GM18520 (cell line): ENCODE results near the gene C2orf76.
"Not testable (repeated sequence)": the region's sequence is repeated elsewhere in the genome, so short reads cannot be mapped to it uniquely, and the experiment has no call there.

Experiments used
- ATAC-seq: cut with Tn5 transposase; IDR thresholded peaks from one replicate; pipeline ENCODE4 v1.9.1; 2021; ENCODE audit not compliant: unreplicated experiment

The C2orf76 gene

DNA sequence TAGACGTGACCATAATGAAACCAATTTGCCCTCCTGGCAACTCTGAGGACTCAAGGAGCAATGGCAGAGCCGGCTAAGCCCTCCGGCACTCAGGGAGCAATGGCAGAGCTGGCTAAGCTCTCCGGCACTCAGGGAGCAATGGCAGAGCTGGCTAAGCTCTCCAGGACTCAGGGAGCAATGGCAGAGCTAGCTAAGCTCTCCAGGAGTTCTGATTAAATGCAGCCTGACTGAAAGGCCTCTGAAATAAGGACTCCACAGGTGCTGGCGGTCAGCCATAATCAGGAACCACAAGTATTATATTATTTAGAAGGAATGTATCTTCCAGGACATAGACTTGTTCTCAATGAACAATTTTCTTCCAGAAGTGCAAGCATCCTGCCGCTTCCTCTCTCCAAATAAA lies 65.2 kb downstream of the C2orf76 start:
- ATAC-seq = no peak

DNA sequence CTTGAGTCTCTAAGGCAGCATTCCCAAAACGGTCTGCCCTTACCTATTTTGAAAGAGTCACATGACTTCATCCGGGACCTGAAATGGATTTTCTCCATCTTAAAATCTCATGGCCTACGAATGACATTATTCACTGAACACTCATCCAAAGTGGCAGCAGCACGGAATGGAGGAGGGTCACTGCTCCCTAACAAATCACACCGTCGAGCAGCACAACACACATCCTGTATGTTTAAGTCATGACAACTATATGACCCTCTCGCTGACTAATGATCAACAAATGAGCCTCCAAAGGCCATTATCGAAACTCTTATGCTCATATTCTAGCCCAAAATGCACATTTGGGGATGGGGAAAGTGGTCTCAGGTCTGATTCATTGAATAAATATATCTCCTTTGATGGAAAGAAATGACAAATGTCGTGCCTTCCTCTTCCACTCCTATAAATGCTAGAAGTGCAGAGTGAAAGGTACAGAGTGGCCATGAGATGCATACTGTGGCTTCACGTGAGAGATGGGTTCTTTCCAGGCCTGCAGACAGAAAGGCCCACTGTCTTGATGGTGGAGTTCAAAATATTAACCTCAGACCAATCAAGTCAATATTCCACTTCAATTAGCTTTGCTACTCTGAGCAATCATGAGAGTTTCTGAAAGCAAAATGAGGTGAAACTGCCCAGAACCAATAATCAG lies 70.8 kb downstream of the C2orf76 start:
- no peak for ATAC-seq

DNA sequence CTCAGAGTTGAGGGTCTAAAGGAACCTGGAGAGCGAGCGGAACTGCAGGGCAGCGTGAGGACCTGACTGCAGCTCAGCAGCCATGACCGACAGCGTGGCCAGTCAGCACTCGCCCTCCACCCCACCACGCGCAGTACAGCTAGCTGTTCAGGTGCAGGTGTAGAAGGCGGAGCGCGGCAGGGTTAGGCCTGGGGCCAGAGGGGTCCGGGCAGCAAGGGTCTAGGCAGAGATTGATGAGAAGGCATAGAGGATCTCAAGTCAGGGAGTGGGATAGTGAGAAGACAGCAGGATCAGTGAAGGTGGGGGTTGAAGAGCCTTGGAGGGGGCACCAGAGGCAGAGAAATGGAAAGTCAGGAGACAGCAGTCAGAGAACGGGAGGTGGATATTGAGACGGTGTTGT lies 72.0 kb downstream of the C2orf76 start:
- no peak for ATAC-seq

DNA sequence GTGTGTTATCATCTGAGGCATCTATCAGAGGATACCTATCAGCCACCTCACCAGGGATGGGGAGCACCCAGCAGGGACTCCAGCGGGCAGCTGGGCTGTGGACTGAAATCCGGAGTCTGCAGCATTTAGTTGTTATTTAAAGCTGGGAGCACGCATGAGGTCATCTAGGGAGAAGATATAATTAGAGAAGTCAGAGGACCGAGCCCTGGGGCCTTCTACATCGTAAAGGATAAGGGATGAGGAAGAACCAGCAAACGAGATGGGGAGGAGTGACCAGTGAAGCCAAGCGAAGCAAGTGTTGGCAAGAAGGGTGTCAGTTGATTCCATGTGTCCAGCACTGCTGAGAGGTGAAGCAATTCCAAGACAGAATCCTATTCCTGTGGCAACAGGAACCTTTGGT lies 72.7 kb downstream of the C2orf76 start:
- ATAC-seq = no peak

DNA sequence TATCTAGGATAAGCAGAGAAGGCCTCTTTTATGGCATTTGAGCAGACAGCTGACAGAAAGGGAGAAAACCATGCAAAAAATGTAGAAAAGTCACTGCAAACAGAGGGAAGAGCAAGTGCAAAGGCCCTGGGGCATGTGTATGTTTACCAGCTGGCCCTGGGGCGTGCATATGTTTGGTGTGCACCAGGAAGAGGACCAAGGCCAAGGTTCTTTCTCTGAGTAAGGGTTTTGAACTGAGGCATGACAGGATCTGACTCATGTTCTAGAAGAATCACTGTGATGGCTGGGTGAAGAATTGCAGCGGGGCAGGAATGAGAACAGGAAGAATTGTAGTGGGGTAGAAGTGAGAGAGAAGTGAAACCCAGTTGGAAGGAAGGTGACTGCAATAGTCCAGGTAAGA lies 73.4 kb downstream of the C2orf76 start:
- ATAC-seq = no peak

DNA sequence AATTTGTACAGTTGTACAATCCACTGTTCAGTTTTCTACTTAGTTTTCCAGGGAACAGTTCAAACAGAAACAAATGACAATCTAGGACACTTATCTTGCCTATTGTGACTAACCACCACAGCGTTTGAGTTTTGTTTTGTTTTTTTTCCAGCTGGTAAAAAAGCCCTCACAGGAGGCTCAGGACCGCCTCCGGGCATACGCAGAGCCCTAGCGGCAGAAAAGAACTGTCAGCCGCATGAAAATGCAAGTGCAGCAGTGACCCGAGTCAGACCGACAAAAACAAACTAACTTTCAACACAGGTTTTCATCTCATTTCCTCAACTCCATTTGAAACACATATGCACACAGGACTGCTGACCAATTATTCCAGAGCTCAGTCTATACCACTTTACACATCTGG lies 74.4 kb downstream of the C2orf76 start:
- ATAC-seq = no peak

DNA sequence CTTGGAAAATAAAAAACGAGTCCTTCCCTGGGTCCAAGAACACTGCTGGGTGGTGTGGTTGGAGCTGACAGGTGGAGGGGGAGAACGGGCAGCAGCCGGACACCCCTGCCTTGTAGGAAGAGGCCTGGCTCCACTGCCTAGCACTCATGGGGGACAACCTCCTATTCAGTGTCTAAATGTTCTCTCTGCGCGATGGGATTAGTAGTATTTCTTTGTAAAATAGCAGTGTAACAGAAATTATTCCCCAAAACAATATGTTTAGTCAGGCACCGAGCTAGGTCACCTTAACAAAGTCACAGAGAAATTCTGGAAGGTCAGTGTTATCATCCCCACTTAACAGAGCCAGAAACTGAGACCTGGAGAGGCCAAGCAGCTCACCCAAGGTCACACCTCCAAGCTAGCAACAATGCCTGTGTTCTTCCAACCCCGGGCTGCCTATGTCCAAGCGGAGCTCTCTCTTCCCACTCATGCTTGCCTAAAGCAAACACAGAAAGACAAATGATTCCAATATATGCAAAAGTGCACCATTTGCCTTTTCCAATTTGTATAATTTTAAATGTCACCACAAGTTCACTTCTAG lies 75.0 kb downstream of the C2orf76 start:
- ATAC-seq = no peak

DNA sequence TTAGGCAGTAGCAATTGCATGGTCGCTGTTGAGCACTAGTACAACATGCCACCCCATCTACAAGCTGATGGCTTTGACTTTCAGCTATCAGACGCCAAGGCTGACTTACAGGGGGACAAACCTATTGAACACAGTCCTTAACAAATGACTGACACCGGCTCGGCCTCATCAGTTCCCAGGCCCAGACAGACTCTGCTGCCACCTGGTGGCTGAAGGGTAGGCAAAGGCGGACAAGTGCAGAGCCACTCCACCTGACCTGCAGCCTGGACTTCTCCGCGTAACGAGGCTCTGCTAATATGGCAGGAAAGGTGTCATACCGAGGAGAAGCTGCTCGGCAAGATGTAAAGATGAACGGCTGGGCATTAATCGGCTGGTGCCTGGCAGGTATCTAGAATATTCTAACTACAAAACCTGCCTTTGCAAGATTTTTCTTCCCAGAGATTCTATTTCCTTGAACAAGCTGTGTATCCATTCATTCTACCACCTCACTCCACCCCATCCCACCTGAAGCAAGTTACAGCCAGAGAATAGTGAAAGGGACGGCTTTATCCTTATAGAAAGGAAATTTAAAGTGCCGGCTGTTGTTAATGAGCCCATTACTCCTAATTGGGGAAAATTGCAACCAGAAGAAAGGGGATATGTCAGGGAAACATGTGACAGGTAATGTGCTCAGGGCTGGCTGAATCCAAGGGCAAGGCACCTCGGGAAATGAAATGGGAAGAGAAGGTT lies 75.6 kb downstream of the C2orf76 start:
- ATAC-seq = peak; percentile 60

DNA sequence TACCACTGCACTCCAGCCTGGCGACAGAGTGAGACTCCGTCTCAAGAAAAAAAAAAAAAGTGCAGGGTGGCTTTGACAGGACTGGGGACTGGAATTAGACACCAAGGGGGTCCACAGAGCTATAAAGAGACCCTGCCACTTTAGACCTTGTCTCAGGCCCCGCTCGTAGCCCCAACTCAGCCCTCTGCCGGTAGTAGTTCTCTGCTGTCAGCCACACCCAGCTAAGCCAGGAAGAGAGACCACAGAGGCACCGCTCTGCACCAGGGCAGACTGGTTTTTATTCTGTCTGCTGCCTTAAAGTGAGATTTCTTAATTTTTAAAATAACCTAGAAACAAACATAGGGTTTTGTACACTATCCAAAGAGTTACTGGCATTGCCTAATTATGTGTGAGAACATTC lies 77.0 kb downstream of the C2orf76 start:
- ATAC-seq = no peak

DNA sequence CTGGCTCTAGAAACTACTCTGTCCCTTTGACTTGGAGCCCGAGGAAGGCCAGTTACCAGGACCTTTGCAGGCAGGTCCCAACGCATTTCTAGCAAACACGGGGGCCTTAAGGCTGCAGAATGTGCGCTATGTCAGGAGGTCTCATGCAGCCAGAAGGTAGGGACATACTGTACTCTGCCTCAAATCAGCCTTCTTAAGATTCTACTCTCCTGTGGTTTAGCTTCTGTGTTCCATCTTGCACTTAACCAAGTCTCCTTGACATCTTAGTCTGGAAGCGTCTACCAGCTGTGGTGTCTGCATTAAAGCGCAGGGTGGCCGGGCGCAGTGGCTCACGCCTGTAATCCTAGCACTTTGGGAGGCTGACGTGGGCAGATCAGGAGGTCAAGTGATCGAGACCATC lies 77.5 kb downstream of the C2orf76 start:
- no peak for ATAC-seq

DNA sequence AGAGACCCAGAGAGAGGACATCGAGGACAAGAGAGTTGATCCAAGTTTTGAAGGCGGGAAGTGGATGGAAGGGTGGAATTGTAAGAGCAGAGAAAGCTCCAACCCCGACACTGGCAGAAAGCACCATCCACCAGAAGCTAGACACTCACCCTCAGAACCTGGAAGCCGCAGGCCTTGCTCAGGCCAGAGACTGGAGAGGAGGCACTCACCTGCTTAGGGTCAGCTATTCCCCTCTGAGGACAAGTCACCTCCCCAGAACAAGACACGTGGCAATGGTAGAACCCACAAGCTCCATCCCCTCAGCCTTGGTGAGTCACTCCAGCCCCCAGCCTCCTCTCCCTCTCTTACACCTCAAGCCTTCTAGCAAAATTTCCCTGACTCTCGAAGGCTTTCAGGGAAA lies 78.1 kb downstream of the C2orf76 start:
- ATAC-seq = no peak

DNA sequence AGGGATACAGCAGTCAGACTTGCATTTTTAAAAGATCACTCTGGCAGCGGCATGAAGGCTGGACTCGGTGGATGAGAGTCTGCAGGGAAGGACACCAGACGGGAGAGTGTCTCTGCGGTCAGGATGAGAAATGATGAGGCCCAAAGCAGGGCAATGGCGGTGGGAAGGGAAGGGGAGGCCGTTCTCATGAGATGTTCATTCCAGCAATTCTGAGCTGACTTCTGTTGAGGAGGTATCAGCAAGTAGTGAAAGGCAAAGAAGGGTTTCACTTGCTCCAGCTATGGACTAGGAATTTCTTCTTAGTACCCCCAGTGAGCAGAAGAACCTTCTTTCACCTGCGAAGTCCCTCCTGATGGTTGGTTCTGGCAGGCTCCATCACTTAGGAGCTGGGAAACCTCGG lies 80.0 kb downstream of the C2orf76 start:
- no peak for ATAC-seq

DNA sequence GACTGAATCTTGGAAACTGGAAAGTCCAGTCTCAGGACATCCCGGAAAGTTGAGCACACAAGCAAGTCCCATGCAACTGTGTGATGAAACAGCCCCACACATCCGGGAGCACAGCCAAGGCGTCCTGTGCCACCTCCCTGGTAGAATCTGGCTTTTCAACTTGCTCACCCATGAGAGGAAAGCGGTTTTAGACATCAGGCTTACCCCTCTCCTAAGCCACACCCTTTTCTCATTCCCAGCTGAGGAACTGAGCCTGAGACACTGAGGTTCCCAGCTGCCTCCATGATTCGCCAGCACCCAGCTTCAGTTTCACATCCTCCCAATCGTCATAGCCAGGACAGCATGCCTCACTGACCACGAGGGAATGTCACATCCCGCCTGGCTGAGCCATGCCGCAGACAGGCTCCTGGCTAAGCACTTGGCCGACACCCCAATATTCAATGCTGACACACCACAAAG lies 82.7 kb downstream of the C2orf76 start:
- ATAC-seq = no peak

DNA sequence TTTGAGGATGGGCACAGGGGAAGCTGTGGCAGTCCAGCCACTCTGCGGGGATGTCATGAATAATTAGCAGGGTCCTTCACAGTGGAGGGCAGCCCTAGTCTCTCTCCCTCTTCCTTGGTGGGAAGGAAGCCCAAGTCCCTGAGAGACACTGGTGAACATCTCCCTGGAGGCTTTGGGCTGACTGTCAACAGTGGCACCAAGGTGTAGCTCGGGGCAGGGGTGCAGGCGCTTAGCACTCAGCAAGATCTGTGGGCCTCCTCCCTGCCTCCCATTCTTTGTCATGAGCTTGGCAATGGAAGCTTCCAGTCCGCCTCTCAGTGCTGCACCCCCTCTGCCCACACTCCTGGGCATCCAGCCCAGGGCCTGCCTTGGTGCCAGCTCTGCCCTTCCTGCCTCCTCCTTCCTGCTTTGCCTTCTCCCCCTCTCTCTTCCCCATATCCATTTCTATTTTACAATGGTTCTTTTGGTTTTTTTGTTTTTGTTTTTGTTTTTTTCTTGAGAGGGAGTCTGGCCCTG lies 83.6 kb downstream of the C2orf76 start:
- no peak for ATAC-seq

DNA sequence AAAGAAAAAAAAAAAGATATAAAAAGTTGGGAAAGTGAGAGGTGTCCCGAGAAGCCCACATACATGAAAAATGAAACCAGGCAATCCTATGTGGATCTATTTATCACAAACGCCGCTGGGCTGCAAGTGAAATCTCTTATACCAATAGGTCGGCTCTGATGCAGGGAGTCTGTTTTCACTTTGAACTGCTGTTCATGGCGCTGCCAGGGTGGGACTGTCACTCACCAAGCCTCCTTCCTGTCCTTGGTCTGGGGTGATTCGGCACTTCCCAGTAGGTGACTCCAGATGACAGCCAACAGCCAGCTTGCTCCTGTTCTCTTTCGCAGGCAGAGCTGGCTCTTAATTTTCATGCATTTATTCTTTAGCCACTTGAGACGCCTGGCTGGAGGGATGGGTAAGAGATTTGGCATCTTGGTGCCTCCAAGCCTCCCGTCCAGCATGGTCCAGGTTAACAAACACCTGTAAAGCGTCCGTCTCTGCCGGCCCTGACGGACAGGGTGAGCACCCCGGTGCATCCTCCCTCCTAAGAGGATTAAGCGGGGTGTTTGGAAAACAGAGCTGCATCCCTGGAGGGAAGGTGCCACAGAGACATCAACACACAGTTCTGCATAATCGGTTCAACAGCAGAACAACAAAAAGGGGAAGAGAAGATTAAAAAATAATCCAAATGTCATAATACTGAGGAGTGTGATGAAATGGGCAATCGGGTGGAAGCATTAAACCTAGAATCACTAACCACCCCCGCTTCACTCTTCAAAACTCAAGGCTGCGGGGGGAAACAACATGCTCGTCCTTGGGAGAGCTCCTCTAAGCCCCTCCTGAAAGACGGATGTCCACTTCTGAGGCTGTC lies 84.3 kb downstream of the C2orf76 start:
- no peak for ATAC-seq

DNA sequence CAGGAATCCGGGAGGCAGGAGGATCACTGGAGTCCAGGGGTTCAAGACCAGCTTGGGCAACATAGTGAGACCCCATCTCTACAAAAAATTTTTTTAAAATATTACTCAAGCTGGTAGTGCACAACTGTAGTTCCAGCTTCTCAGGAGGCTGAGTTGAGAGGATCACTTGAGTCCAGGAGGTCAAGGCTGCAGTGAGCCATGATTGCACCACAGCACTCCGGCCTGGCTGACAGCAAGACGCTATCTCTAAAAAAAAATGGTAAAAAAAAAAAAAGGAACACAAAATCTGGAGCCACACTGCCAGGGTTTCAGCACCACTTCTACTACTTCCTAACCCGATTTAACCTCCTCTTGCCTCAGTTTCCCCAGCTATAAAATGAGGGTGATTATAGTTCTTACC lies 86.0 kb downstream of the C2orf76 start:
- ATAC-seq = no peak

DNA sequence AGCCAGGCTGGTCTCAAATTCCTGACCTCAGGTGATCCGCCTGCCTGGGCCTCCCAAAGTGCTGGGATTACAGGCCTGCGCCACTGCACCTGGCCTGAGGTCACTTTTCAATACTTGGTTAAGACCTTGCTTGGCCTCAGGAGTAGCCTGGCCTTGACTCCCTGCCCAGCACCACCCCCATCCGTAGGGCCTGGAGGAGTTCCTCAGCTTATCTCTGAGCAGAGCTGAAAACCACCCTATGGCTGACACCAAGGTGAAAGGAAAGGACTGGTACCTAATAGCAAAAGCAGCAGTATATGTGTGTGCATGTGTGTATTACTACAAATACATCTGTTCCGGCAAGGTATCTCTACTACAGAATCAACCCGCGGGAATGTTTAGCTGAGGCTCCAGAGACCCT lies 87.0 kb downstream of the C2orf76 start:
- no peak for ATAC-seq

DNA sequence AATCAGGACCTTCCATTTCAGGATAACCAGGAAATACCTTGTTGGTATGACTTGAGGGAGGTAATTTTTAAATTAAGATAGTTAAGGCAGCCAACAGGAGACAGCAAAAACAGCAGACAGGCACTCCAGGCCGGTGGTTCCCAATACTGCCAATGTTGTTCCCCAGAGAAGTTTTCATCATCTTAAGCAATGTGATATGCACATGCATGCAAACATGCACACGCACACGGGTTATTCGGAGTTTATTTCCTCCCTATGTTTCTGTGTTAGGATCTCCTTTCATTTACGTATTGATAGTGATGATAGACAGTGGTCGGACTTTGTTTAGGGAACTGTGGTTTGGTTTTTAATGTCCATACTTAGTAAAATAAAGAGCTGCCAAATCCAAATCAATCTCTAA lies 87.7 kb downstream of the C2orf76 start:
- no peak for ATAC-seq

DNA sequence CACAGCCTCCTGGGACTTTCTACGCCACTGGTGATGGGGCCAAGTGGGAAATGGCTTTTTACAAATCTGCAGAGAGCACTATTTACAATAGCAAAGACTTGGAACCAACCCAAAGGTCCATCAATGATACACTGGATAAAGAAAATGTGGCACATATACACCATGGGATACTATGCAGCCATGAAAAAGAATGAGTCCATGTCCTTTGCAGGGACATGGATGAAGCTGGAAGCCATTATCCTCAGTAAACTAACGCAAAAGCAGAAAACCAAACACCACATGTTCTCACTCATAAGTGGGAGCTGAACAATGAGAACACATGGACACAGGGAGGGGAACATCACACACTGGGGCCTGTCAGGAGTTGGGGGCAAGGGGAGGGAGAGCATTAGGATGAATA lies 88.2 kb downstream of the C2orf76 start:
- ATAC-seq = not testable (repeated sequence)

DNA sequence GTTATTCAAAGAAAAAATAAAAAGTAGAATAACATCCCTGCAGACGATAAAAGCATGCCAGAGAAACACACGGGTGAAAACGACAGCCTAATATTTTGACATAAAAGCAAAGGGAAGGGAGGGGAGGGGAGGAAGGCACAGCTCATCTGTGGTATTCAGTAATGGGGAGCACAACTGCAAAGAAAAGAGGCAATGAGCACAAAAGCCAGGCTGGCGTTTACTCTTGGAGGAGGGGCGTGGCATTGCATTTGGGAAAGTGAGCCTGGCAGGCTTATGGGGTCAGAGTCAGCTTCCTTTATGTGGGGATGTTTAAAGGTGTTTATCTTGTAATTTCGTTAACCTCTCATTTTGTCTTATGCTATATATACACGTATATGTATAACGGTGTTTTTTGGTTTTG lies 89.8 kb downstream of the C2orf76 start:
- no peak for ATAC-seq

DNA sequence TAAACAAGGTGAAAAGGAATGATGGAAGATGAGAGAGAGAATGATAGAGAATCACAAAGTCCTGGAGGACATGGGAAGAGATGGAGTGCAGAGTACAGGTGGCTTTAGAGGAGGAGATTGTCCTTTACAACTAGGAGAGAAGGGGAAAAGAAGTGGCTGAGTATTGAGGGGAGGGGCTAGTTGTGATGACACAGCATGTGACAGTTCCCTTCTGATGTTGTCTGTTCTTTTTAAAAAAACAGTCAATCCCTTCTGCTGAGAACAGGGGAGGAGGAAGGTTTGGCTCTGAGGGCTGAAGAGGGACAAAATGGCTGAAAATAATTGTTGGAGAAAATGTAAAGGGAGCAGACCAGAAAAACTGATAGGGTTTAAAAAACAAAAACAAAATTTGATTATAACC lies 99.0 kb downstream of the C2orf76 start:
- no peak for ATAC-seq
